Adrenal gland (tissue), 5 donors: ENCODE results near the gene TMEM151B.

Experiments used
- CTCF ChIP-seq, 6 experiments: fragments of 450-650 bp in 4 of 6; fragments of 200-600 bp in 2 of 6; sonication (generic) in 1 of 6; IDR thresholded peaks; 1 replicate in 5 of 6; 2 replicates in 1 of 6; pipeline versions ENCODE4 v1.5.1 to v1.8.0; 2016 to 2021; ENCODE audit warnings: antibody characterized with exemption in 6 of 6, mild to moderate bottlenecking in 2 of 6, moderate library complexity in 1 of 6
- POLR2A ChIP-seq, 2 donors: fragments of 450-650 bp; IDR thresholded peaks; one replicate each; pipeline ENCODE4 v1.6.1; 2017; ENCODE audit warnings: antibody characterized with exemption in 2 of 2, mild to moderate bottlenecking in 2 of 2, moderate library complexity in 1 of 2
- donor health status: DM: no; HTN: no; CAD: no.

DNA sequence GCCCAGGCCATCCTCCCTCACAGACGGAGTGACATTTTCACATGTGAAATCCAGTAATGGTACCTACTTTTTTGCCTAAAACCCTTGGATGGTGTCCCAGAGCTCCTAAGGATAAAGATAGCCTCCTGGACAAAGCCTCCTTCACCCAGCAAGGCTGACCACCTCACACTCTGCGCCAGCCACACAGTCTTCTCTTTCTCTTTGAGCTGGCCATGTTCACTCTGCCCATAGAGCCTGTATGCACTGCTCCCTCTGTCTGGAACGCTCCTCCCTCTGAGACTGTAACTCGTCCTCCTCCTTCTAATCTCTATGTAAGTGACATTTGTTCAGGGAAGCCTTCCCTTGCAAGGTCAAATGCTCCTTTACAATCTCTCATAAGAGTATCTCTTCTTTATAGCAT is 14.6 kb downstream of the TMEM151B start:
- TF ChIP-seq CTCF (IDR thresholded peaks at IDR 0.05) (no peak), POLR2A (IDR thresholded peaks at IDR 0.05) (no peak)
